Breast epithelium (tissue), 3 donors: ENCODE measurements around the gene EME2.

Source experiments
- CTCF ChIP-seq, 3 donors: fragments of 450-650 bp; IDR thresholded peaks; one replicate each; pipeline ENCODE4 v1.5.1; 2016 to 2017; ENCODE audit warnings: antibody characterized with exemption in 3 of 3, mild to moderate bottlenecking in 3 of 3, moderate library complexity in 3 of 3
- POLR2A ChIP-seq: fragments of 450-650 bp; IDR thresholded peaks from one replicate; pipeline ENCODE4 v1.6.1; 2016; ENCODE audit warnings: antibody characterized with exemption, mild to moderate bottlenecking, moderate library complexity

GRCh38 chr16:1740781-1741490 is 31.7 kb upstream of the EME2 start:
- TF ChIP-seq CTCF (IDR thresholded peaks at IDR 0.05) (no peak), POLR2A (no peak)
